ENCODE results near the gene PYM1. TPM values are rescaled to one million over a fixed set of nuclear protein-coding genes. Genes with fewer than 3 reads are reported as not detected.

Gene PYM1
- polyA plus RNA-seq, 1 donor from 2014 or later, result 49.3 TPM

GRCh38 chr12:55973599-55974307 lies 46.1 kb upstream of the PYM1 start, which contains the start of gene RAB5B:
Gene RAB5B, plus strand, starts transcription at chr12:55974078. Its CDS starts 12,883 bp downstream, at chr12:55986961.
- TF ChIP-seq TAF1 (IDR thresholded peaks at IDR 0.05; ENCODE audit: low read depth), result peak; percentile 89
- peak; percentile 55 for TF ChIP-seq CTCF (IDR thresholded peaks at IDR 0.05; ENCODE audit: poor library complexity, severe bottlenecking)
- TF ChIP-seq SMC3 (conservative IDR thresholded peaks at IDR 0.05; ENCODE audit: poor library complexity), result peak; percentile 59
- peak; percentile 99 for TF ChIP-seq POLR2AphosphoS5 (IDR thresholded peaks at IDR 0.05)
- peak; percentile 61 for TF ChIP-seq MXI1 (conservative IDR thresholded peaks at IDR 0.05; ENCODE audit: poor library complexity, severe bottlenecking)
- peak; percentile 24 for TF ChIP-seq EP300 (conservative IDR thresholded peaks at IDR 0.05; ENCODE audit: poor library complexity, severe bottlenecking)
- TF ChIP-seq REST (IDR thresholded peaks at IDR 0.05; ENCODE audit: borderline replicate concordance), result peak; percentile 68
- TF ChIP-seq EZH2 (IDR thresholded peaks at IDR 0.05; ENCODE audit: borderline replicate concordance, insufficient read depth, low read length, poor library complexity, severe bottlenecking), result no peak
- peak; percentile 44 for TF ChIP-seq RAD21 (conservative IDR thresholded peaks at IDR 0.05)
- Histone ChIP-seq H3F3A (ENCODE audit: insufficient read depth, low read length, poor library complexity, severe bottlenecking) (no peaks in the 10 kb centered on the region), H3K4me3 (ENCODE audit: low read length) (peak within 1 kb of the TSS; percentile 84), H3K9ac (ENCODE audit: low read length) (peak within 1 kb of the TSS; percentile 97), H4K20me1 (ENCODE audit: insufficient read depth) (no peaks in the 10 kb centered on the region), H3K36me3 (ENCODE audit: insufficient read depth, low read length) (no peaks in the 10 kb centered on the region), H3K27me3 (ENCODE audit: insufficient read depth, low read depth, low read length) (no peaks in the 10 kb centered on the region), H3K9me2 (ENCODE audit: insufficient read depth, low read length) (no peaks in the 10 kb centered on the region), H3K4me2 (ENCODE audit: low read length) (peak within 1 kb of the TSS; percentile 63), H3K79me2 (replicated peaks; ENCODE audit: insufficient read depth, low read length) (peaks cover 54% of the 10 kb centered on the region), H2AFZ (ENCODE audit: low read depth, low read length) (peak within 1 kb of the TSS; percentile 80), H3K9me3 (ENCODE audit: low read length) (no peaks in the 10 kb centered on the region), H3K27ac (ENCODE audit: low read length) (peak within 1 kb of the TSS; percentile 92)

- peak overlapping the region; percentile 91 for H3K27ac ChIP-seq (ENCODE audit: low read length)
- peaks cover 49% of the 10 kb centered on the region for H3K79me2 ChIP-seq (replicated peaks; ENCODE audit: insufficient read depth, low read length)
Observed at GRCh38 chr12:55972911-55973598, 45.4 kb upstream of the PYM1 start.

More at GRCh38 chr12:55972911-55973598, 45.4 kb upstream of the PYM1 start:
- Histone ChIP-seq H4K20me1 (ENCODE audit: insufficient read depth) (no peaks in the 10 kb centered on the region), H3K4me3 (ENCODE audit: low read length) (peak overlapping the region; percentile 84), H3K9me3 (ENCODE audit: low read length) (no peaks in the 10 kb centered on the region), H3K27me3 (ENCODE audit: insufficient read depth, low read depth, low read length) (no peaks in the 10 kb centered on the region), H3K9me2 (ENCODE audit: insufficient read depth, low read length) (no peaks in the 10 kb centered on the region), H3F3A (ENCODE audit: insufficient read depth, low read length, poor library complexity, severe bottlenecking) (no peaks in the 10 kb centered on the region), H3K36me3 (ENCODE audit: insufficient read depth, low read length) (no peaks in the 10 kb centered on the region), H3K9ac (ENCODE audit: low read length) (peak overlapping the region; percentile 76), H2AFZ (ENCODE audit: low read depth, low read length) (peak overlapping the region; percentile 80), H3K4me2 (ENCODE audit: low read length) (peak overlapping the region; percentile 63)
- TF ChIP-seq CTCF (IDR thresholded peaks at IDR 0.05; ENCODE audit: poor library complexity, severe bottlenecking) (no peak), EZH2 (IDR thresholded peaks at IDR 0.05; ENCODE audit: borderline replicate concordance, insufficient read depth, low read length, poor library complexity, severe bottlenecking) (no peak), EP300 (conservative IDR thresholded peaks at IDR 0.05; ENCODE audit: poor library complexity, severe bottlenecking) (no peak), RAD21 (conservative IDR thresholded peaks at IDR 0.05) (peak; percentile 10), SMC3 (conservative IDR thresholded peaks at IDR 0.05; ENCODE audit: poor library complexity) (no peak), POLR2AphosphoS5 (IDR thresholded peaks at IDR 0.05) (peak; percentile 70), TAF1 (IDR thresholded peaks at IDR 0.05; ENCODE audit: low read depth) (peak; percentile 15), MXI1 (conservative IDR thresholded peaks at IDR 0.05; ENCODE audit: poor library complexity, severe bottlenecking) (no peak), REST (IDR thresholded peaks at IDR 0.05; ENCODE audit: borderline replicate concordance) (peak; percentile 59)
